GM18873 (cell line): Measurements from ENCODE around the gene NAB1.
A peak's percentile ranks its signal among the peaks of the same experiment; 100 is the strongest.
"Not testable (repeated sequence)": the region's sequence is repeated elsewhere in the genome, so short reads cannot be mapped to it uniquely, and the experiment has no call there.

Source experiments
- ATAC-seq: cut with Tn5 transposase; IDR thresholded peaks from one replicate; pipeline ENCODE4 v1.9.1; 2021; ENCODE audit warnings: mild to moderate bottlenecking, moderate library complexity, moderate number of reproducible peaks; ENCODE audit not compliant: unreplicated experiment, low FRiP score

Gene NAB1, protein sequence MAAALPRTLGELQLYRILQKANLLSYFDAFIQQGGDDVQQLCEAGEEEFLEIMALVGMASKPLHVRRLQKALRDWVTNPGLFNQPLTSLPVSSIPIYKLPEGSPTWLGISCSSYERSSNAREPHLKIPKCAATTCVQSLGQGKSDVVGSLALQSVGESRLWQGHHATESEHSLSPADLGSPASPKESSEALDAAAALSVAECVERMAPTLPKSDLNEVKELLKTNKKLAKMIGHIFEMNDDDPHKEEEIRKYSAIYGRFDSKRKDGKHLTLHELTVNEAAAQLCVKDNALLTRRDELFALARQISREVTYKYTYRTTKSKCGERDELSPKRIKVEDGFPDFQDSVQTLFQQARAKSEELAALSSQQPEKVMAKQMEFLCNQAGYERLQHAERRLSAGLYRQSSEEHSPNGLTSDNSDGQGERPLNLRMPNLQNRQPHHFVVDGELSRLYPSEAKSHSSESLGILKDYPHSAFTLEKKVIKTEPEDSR

GRCh38 chr2:190649035-190649797 is at the start of gene NAB1:
Gene NAB1, plus strand, starts transcription at chr2:190649083. Its CDS starts 10,094 bp downstream, at chr2:190659177.
- ATAC-seq, result peak; percentile 36

- no peak for ATAC-seq
Measured at GRCh38 chr2:190599546-190600220, 49.2 kb upstream of the NAB1 start.

GRCh38 chr2:190600293-190601103 is 48.4 kb upstream of the NAB1 start:
- ATAC-seq, result no peak

DNA sequence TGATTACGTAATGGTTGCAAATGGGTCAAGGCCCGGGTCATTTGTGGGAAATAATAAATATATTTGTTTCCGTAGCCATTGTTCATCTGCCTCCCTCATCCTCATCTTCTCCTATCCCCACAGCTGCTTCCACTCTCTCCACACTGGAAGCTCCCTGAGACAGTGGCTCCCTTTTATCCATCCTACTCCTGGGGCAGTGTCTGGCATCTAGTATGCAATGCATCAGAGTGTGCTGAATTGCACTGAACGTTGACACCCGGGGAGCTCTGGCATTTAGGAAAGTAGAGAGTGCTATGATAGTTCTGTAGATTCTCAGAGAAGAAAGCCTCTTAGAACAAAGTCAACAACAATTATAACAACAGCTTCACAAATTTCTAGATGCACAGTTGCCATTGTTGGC is 45.5 kb upstream of the NAB1 start:
- ATAC-seq, result no peak

GRCh38 chr2:190607014-190607597 is 41.8 kb upstream of the NAB1 start:
- ATAC-seq, result no peak

DNA sequence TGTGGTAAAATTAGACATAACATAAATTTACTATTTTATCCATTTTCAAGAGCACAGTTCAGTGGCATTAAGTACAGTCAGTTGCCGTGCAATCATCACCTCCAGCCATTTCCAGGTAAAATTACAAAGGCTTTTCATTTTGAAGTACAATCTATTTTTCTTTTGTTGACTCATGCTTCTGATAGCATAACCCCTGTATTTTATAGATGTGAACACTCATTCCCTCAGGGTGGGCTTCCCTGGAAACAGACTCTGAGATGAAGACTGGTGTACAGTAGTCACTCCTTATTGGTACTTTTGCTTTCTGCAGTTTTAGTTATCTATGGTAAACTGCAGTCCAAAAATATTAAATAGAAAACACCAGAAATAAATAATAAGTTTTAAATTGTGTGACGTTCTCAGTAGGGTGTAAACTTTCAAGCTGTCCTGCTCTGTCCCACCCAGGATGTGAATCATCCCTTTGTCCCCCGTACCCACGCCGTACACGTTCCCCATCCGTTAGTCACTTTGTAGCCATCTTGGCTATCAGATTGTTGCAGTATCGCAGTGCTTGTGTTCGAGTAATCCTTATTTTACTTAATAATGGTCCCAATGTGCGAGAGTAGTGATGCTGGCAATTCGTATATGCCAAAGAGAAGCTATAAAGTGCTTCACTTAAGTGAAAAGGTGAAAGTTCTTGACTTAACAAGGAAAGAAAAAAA is 41.1 kb upstream of the NAB1 start:
- no peak for ATAC-seq

- ATAC-seq, result not testable (repeated sequence)
Measured at GRCh38 chr2:190608863-190609262, 40.0 kb upstream of the NAB1 start.

- ATAC-seq, result not testable (repeated sequence)
Measured at GRCh38 chr2:190609397-190609796, 39.5 kb upstream of the NAB1 start.

GRCh38 chr2:190610528-190610927 is 38.4 kb upstream of the NAB1 start:
- not testable (repeated sequence) for ATAC-seq

DNA sequence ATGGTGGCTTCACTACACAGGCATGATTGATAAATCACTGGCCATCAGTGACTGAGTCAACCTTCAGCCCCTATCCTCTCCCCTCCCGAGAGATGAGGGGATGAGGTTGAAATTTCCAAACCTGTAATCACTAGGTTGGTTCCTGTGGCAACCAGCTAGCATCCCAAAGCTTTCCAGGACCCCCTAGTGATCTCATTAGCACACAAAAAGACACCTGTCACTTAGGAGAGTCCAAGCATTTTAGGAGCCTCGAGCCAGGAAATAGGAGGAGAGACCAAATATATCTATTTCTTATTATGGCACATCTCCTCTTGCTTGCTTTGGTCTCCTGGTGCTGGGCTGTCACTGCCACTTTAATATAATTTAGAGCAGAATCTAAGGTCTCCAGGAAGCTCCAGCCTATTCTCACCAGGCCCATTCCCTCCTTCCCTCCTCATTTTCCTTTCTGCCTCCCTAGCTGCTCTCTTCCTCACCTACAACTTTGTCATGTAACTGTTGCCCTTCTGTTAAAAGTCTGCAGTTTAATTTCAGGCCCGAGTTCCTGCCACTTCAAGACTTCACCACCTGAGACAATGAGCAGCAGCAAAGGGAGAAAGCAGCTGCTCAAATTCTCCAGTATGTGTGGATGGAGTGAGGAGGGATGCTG is 33.2 kb upstream of the NAB1 start:
- no peak for ATAC-seq

- ATAC-seq, result no peak
Measured at GRCh38 chr2:190618030-190618429, 30.9 kb upstream of the NAB1 start.

DNA sequence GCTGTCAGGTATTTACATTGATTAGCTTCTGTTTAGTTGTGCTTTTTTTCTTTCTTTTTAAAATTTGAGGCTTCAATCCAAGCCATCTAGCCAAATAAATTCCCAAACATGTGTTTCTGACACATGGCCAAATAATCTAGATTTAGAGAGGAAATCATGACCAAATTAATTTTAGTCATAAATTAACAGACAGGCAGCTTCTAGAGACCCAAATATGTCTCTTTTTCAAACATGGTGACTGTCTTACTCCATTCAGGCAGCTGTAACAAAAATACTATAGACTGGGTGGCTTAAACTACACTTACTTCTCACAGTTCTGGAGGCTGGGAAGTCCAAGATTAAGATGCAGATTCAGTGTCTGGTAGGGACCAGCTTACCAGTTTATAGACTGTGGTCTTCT is 23.2 kb upstream of the NAB1 start:
- ATAC-seq, result no peak

GRCh38 chr2:190626641-190627210 is 22.2 kb upstream of the NAB1 start:
- ATAC-seq, result no peak

GRCh38 chr2:190627448-190628412 is 21.2 kb upstream of the NAB1 start:
- no peak for ATAC-seq

DNA sequence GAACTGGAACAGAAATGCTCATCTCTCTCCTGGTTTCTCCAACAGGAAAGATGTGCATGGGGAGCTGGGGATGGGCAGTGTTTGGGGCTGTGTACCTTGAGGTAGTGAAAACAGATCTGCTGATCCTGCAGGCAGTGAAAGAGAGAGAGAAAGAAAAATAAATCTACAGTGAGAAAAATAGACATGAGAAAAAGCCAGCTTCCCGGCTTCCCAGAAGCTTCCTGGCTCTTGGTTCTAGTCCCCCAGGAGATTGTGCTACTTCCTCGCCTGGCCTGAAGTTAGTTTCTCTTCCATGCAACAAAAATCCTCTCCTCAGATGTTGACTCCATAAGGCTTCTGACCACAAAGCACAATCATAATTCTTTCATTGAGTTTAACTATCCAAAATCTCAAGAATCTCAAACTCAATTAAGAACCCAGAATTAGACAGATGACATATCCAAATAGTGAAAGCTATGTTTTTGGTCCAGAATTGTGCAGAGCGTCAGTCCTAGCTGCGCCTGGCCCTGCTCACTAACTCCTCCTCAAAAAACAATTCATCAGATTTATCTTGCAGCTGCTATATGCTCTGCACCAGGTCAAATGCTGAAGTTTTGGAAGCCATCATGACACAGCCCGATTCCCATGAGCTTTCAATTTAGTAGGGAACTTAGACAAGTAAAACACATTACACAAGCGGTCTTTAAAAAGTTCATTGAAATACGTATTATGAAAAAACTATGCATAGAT is 20.1 kb upstream of the NAB1 start:
- no peak for ATAC-seq

GRCh38 chr2:190634381-190634780 is 14.5 kb upstream of the NAB1 start:
- ATAC-seq, result no peak

DNA sequence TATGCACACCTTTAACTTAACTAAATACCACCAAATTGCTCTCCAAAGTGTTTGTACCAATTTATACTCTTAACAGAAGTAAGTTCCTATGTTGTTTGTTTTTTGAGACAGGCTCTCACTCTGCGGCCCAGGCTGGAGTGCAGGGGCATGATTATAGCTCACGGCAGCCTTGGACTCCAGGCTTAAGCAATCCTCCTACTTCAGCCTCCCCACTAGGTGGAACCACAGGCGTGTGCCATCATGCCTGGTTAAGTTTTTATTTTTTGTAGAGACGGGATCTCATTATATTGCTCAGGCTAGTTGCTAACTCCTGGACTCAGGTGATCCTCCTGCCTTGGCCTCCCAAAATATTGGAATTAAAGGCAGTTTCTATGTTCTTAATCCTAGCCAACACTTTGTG is 13.1 kb upstream of the NAB1 start:
- ATAC-seq, result no peak
